ENCODE data around the gene GNAO1. TPM values are rescaled to one million over a fixed set of nuclear protein-coding genes. Genes with fewer than 3 reads are reported as not detected.

GNAO1 gene
- total RNA-seq, 2 donors from 2014 or later, result 6.1 to 23.6 TPM

- no peaks in the 10 kb centered on the region for H3K27me3 ChIP-seq (replicated peaks; ENCODE audit: insufficient read depth)
- no peak overlapping the region for H3K4me3 ChIP-seq
- DNase-seq (ENCODE audit: low spot score), result no peak
- WGBS, result 79% methylated on average over 7 of the region's 7 CpGs
- TF ChIP-seq CTCF (IDR thresholded peaks at IDR 0.05) (no peak), POLR2AphosphoS5 (IDR thresholded peaks at IDR 0.05) (no peak), POLR2A (IDR thresholded peaks at IDR 0.05) (no peak)
- no peaks in the 10 kb centered on the region for H3K4me1 ChIP-seq (replicated peaks)
- no peaks in the 10 kb centered on the region for H3K36me3 ChIP-seq
- H3K9me3 ChIP-seq, result no peaks in the 10 kb centered on the region
- H3K27ac ChIP-seq, result no peak overlapping the region
- intact Hi-C loops (cut with DNase I), result no loop called here
Observed at GRCh38 chr16:56288019-56288418, 96.7 kb downstream of the GNAO1 start.

- H3K4me3 ChIP-seq, result no peak overlapping the region
- DNase-seq (ENCODE audit: low spot score), result no peak
- H3K36me3 ChIP-seq, result no peaks in the 10 kb centered on the region
- WGBS, result 91% methylated on average over 9 of the region's 9 CpGs
- intact Hi-C loops (cut with DNase I), result no loop called here
- no peak overlapping the region for H3K27ac ChIP-seq
- no peaks in the 10 kb centered on the region for H3K4me1 ChIP-seq (replicated peaks)
- no peak for TF ChIP-seq POLR2A (IDR thresholded peaks at IDR 0.05)
- TF ChIP-seq POLR2AphosphoS5 (IDR thresholded peaks at IDR 0.05), result no peak
- no peak for TF ChIP-seq CTCF (IDR thresholded peaks at IDR 0.05)
- no peaks in the 10 kb centered on the region for H3K9me3 ChIP-seq
- no peaks in the 10 kb centered on the region for H3K27me3 ChIP-seq (replicated peaks; ENCODE audit: insufficient read depth)
Observed at GRCh38 chr16:56289416-56289815, 98.1 kb downstream of the GNAO1 start.

GRCh38 chr16:56289862-56290261 is 98.6 kb downstream of the GNAO1 start:
- no peak for TF ChIP-seq POLR2AphosphoS5 (IDR thresholded peaks at IDR 0.05)
- TF ChIP-seq CTCF (IDR thresholded peaks at IDR 0.05), result no peak
- TF ChIP-seq POLR2A (IDR thresholded peaks at IDR 0.05), result no peak
- Histone ChIP-seq H3K9me3 (no peaks in the 10 kb centered on the region), H3K4me1 (replicated peaks) (no peaks in the 10 kb centered on the region), H3K27ac (no peak overlapping the region), H3K36me3 (no peaks in the 10 kb centered on the region), H3K27me3 (replicated peaks; ENCODE audit: insufficient read depth) (no peaks in the 10 kb centered on the region), H3K4me3 (no peak overlapping the region)
- 77% methylated on average over 4 of the region's 4 CpGs for WGBS
- DNase-seq (ENCODE audit: low spot score), result no peak
- intact Hi-C loops (cut with DNase I), result no loop called here

GRCh38 chr16:56294014-56294413 is 102.7 kb downstream of the GNAO1 start:
- intact Hi-C loops (cut with DNase I), result no loop called here
- Histone ChIP-seq H3K9me3 (no peaks in the 10 kb centered on the region), H3K36me3 (no peaks in the 10 kb centered on the region), H3K4me3 (no peak overlapping the region), H3K27me3 (replicated peaks; ENCODE audit: insufficient read depth) (no peaks in the 10 kb centered on the region), H3K4me1 (replicated peaks) (no peaks in the 10 kb centered on the region), H3K27ac (no peak overlapping the region)
- 94% methylated on average over 5 of the region's 5 CpGs for WGBS
- TF ChIP-seq CTCF (IDR thresholded peaks at IDR 0.05) (no peak), POLR2A (IDR thresholded peaks at IDR 0.05) (no peak), POLR2AphosphoS5 (IDR thresholded peaks at IDR 0.05) (no peak)
- no peak for DNase-seq (ENCODE audit: low spot score)

GRCh38 chr16:56294579-56294978 is 103.3 kb downstream of the GNAO1 start:
- WGBS, result 30% methylated on average over 2 of the region's 2 CpGs
- no peak for TF ChIP-seq POLR2AphosphoS5 (IDR thresholded peaks at IDR 0.05)
- TF ChIP-seq CTCF (IDR thresholded peaks at IDR 0.05), result no peak
- TF ChIP-seq POLR2A (IDR thresholded peaks at IDR 0.05), result no peak
- no peaks in the 10 kb centered on the region for H3K27me3 ChIP-seq (replicated peaks; ENCODE audit: insufficient read depth)
- no peaks in the 10 kb centered on the region for H3K4me1 ChIP-seq (replicated peaks)
- intact Hi-C loops (cut with DNase I), result no loop called here
- H3K4me3 ChIP-seq, result no peak overlapping the region
- no peaks in the 10 kb centered on the region for H3K36me3 ChIP-seq
- no peaks in the 10 kb centered on the region for H3K9me3 ChIP-seq
- DNase-seq (ENCODE audit: low spot score), result no peak
- H3K27ac ChIP-seq, result no peak overlapping the region
